Activated naive CD4-positive, alpha-beta T cell treated with anti-CD3 and anti-CD28 coated beads, Interleukin-2, amount 50 U/mL, for 24 hours (primary cell): ENCODE data around the gene CNOT9.

Experiments used
- H3K27ac Mint-ChIP-seq: one replicate; pipeline ENCODE4 v1.8.0; 2021; ENCODE audit warnings: mild to moderate bottlenecking, mixed read lengths
- H3K27me3 Mint-ChIP-seq: one replicate; pipeline ENCODE4 v1.8.0; 2021; ENCODE audit warnings: mixed read lengths
- H3K36me3 Mint-ChIP-seq: one replicate; pipeline ENCODE4 v1.8.0; 2021; ENCODE audit warnings: mixed read lengths
- H3K4me1 Mint-ChIP-seq: one replicate; pipeline ENCODE4 v1.8.0; 2021; ENCODE audit warnings: mixed read lengths
- H3K4me3 Mint-ChIP-seq: one replicate; pipeline ENCODE4 v1.8.0; 2021; ENCODE audit warnings: mild to moderate bottlenecking, mixed read lengths
- H3K9me3 Mint-ChIP-seq: one replicate; pipeline ENCODE4 v1.8.0; 2021; ENCODE audit warnings: mixed read lengths

Gene CNOT9

GRCh38 chr2:218621007-218621406 is 52.4 kb downstream of the CNOT9 start:
- Mint-ChIP-seq H3K9me3 (no peaks in the 10 kb centered on the region), H3K4me1 (no peaks in the 10 kb centered on the region), H3K27ac (no peak overlapping the region), H3K27me3 (no peaks in the 10 kb centered on the region), H3K4me3 (no peak overlapping the region), H3K36me3 (no peaks in the 10 kb centered on the region)

- Mint-ChIP-seq H3K4me3 (no peak overlapping the region), H3K27me3 (no peaks in the 10 kb centered on the region), H3K4me1 (no peaks in the 10 kb centered on the region), H3K9me3 (no peaks in the 10 kb centered on the region), H3K27ac (no peak overlapping the region), H3K36me3 (no peaks in the 10 kb centered on the region)
These were observed 54.1 kb downstream of the CNOT9 start for GRCh38 chr2:218622606-218623365.

DNA sequence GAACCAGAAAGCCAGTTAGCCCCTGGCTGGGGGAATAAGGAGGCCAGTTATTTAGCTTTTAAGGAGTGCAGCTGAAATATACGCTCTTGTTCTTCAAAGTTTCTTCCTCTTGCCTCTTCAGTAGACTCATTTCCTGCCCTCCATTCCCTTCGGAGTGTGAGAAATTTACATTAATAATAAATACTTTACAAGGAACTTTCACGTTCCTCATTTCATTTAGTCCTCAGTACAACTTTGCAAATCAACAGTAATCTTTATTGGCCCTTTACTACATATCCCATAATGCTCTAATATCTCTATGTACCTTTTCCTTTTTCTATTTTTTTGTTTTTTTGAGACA is 54.7 kb downstream of the CNOT9 start:
- H3K36me3 Mint-ChIP-seq = no peaks in the 10 kb centered on the region
- H3K27ac Mint-ChIP-seq = no peak overlapping the region

GRCh38 chr2:218626369-218626768 is 57.7 kb downstream of the CNOT9 start:
- Mint-ChIP-seq H3K36me3 (no peaks in the 10 kb centered on the region), H3K27ac (no peak overlapping the region), H3K9me3 (no peaks in the 10 kb centered on the region), H3K27me3 (no peaks in the 10 kb centered on the region), H3K4me1 (no peaks in the 10 kb centered on the region), H3K4me3 (no peak overlapping the region)

More for the DNA sequence above, 54.7 kb downstream of the CNOT9 start:
- no peaks in the 10 kb centered on the region for H3K9me3 Mint-ChIP-seq
- no peak overlapping the region for H3K4me3 Mint-ChIP-seq
- no peaks in the 10 kb centered on the region for H3K27me3 Mint-ChIP-seq
- no peaks in the 10 kb centered on the region for H3K4me1 Mint-ChIP-seq

- H3K36me3 Mint-ChIP-seq = no peaks in the 10 kb centered on the region
- H3K27ac Mint-ChIP-seq = no peak overlapping the region
- H3K4me3 Mint-ChIP-seq = no peak overlapping the region
- H3K9me3 Mint-ChIP-seq = no peaks in the 10 kb centered on the region
- no peaks in the 10 kb centered on the region for H3K27me3 Mint-ChIP-seq
- no peaks in the 10 kb centered on the region for H3K4me1 Mint-ChIP-seq
These were observed 59.3 kb downstream of the CNOT9 start for GRCh38 chr2:218627939-218628338.

DNA sequence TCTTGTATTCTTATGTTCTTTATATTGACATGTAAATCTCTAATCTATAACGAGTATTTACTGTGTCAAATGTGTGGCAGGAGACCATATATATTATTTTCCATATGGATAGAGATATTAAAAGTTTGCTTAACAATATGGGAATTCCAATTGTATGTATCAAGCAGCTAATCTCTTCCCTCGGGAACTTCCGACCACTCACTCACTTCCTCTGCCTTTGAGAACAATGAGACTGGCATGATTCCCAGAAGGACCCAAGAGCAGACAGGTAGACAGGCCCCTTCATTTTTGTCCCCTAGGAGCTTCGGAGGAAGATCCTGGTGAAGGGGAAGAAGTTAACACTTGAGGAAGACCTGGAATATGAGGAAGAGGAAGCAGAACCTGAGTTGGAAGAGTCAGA is 63.2 kb downstream of the CNOT9 start:
- Mint-ChIP-seq H3K27me3 (no peaks in the 10 kb centered on the region), H3K36me3 (peaks cover 5% of the 10 kb centered on the region), H3K4me1 (no peaks in the 10 kb centered on the region), H3K27ac (no peak overlapping the region), H3K9me3 (no peaks in the 10 kb centered on the region), H3K4me3 (no peak overlapping the region)

GRCh38 chr2:218635719-218636118 is 67.1 kb downstream of the CNOT9 start:
- no peaks in the 10 kb centered on the region for H3K27me3 Mint-ChIP-seq
- H3K4me1 Mint-ChIP-seq = no peaks in the 10 kb centered on the region
- no peak overlapping the region for H3K4me3 Mint-ChIP-seq
- H3K27ac Mint-ChIP-seq = no peak overlapping the region
- peaks cover 10% of the 10 kb centered on the region for H3K36me3 Mint-ChIP-seq
- H3K9me3 Mint-ChIP-seq = no peaks in the 10 kb centered on the region

- peaks cover 10% of the 10 kb centered on the region for H3K36me3 Mint-ChIP-seq
- H3K27ac Mint-ChIP-seq = no peak overlapping the region
- H3K4me1 Mint-ChIP-seq = no peaks in the 10 kb centered on the region
- H3K9me3 Mint-ChIP-seq = no peaks in the 10 kb centered on the region
- no peaks in the 10 kb centered on the region for H3K27me3 Mint-ChIP-seq
- H3K4me3 Mint-ChIP-seq = no peak overlapping the region
These were observed 69.7 kb downstream of the CNOT9 start for GRCh38 chr2:218638372-218638771.

- Mint-ChIP-seq H3K4me3 (no peak overlapping the region), H3K27me3 (no peaks in the 10 kb centered on the region), H3K4me1 (no peaks in the 10 kb centered on the region), H3K27ac (no peak overlapping the region), H3K36me3 (peaks cover 9% of the 10 kb centered on the region), H3K9me3 (no peaks in the 10 kb centered on the region)
These were observed 73.5 kb downstream of the CNOT9 start for GRCh38 chr2:218642121-218642656.

- Mint-ChIP-seq H3K4me3 (no peak overlapping the region), H3K4me1 (no peaks in the 10 kb centered on the region), H3K36me3 (peaks cover 12% of the 10 kb centered on the region), H3K27ac (no peak overlapping the region), H3K9me3 (no peaks in the 10 kb centered on the region), H3K27me3 (no peaks in the 10 kb centered on the region)
These were observed 74.1 kb downstream of the CNOT9 start for GRCh38 chr2:218642786-218643185.

DNA sequence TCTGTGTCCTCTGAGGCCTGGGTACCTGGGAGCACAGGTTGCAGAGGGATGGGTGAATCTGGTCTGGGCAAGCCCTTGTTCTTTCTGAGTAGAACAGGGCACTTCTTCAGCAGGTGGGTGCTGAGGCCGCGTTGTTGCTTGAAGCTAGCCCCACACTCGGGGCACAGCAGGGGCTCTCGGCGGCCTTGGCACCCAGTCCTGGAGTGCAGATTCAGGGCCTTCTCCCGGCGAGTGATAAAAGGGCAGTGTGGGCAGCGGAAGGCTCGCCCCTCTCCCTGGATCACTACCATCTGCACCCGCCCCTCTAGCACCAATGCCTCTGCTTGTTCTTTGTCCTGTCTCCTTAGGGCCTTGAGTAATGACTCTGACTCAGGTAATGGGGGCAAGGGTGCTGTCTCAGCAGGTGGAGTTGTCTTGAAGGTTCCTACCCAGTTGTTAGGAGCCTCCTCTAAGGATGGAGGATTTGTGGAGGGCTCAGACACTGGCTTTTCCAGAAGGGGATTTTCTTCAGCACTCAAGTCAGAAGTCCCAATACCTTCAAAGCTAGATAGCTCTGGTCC is 75.2 kb downstream of the CNOT9 start:
- Mint-ChIP-seq H3K36me3 (peaks cover 12% of the 10 kb centered on the region), H3K4me3 (no peak overlapping the region), H3K9me3 (no peaks in the 10 kb centered on the region), H3K27me3 (no peaks in the 10 kb centered on the region), H3K27ac (no peak overlapping the region), H3K4me1 (peaks cover 5% of the 10 kb centered on the region)

DNA sequence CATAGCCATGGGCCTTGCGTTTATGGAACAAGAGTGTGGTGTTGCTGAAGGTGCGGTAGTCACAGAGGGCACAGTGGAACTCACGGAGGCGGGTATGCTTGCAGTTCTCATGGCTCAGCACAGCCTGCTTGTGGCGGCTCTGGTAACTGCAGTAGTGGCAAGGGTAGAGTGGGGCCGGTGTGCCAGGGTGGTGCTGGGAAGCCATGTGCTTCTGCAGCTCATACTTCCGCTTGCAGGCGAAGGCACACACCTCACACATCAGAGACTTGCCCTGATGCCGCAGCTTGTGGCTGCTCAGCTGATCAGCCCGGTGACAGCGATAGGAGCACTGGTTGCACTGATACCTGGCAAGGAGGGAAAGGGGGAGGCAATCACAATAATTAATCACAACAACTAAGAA is 76.1 kb downstream of the CNOT9 start:
- Mint-ChIP-seq H3K36me3 (peaks cover 12% of the 10 kb centered on the region), H3K27ac (no peak overlapping the region), H3K27me3 (no peaks in the 10 kb centered on the region), H3K4me1 (peaks cover 5% of the 10 kb centered on the region), H3K9me3 (no peaks in the 10 kb centered on the region), H3K4me3 (no peak overlapping the region)

DNA sequence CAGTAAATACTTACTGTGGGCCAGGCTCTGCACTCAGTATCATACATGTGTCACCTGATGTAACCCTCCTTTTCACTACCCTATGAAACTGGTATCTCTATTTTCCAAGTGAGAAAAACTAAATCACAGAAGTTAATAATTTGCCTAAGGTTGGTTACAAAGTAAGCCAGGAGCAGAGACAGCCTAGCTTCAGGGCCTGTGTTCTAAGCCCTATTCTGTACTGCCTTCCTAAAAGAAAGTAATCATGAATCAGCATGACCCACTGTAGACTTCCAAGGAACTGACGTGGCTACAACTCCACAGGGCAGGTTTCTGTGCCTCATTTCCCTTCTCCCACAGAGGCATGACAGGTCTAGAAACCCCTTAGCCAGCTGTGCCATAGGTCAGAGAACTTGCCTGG is 76.5 kb downstream of the CNOT9 start:
- peaks cover 12% of the 10 kb centered on the region for H3K36me3 Mint-ChIP-seq
- no peaks in the 10 kb centered on the region for H3K27me3 Mint-ChIP-seq
- H3K4me1 Mint-ChIP-seq = peaks cover 5% of the 10 kb centered on the region
- no peaks in the 10 kb centered on the region for H3K9me3 Mint-ChIP-seq
- H3K27ac Mint-ChIP-seq = no peak overlapping the region
- H3K4me3 Mint-ChIP-seq = no peak overlapping the region
